Measurements from ENCODE around the gene ATP2A1. TPM values are rescaled to one million over a fixed set of nuclear protein-coding genes. Genes with fewer than 3 reads are reported as not detected.
"Not testable (repeated sequence)": the region's sequence is repeated elsewhere in the genome, so short reads cannot be mapped to it uniquely, and the experiment has no call there.

Gene ATP2A1
- total and polyA plus RNA-seq, 8 donors: 0.12 to 21.7 (median 1.1) TPM; not detected in 2

GRCh38 chr16:28879261-28879840, 1.1 kb downstream of the ATP2A1 start:
- no peak for DNase-seq
- peaks cover 0 to 12% (median 5%) of the 10 kb centered on the region in 4 donors for H3K36me3 ChIP-seq
- H3K27me3 ChIP-seq: peaks cover 0 to 42% (median 10%) of the 10 kb centered on the region in 3 donors
- intact Hi-C loops (cut with DNase I; ENCODE audit: low total_unique reads): no loop called here
- peaks cover 14 to 20% (median 18%) of the 10 kb centered on the region in 4 donors for H3K4me1 ChIP-seq
- TF ChIP-seq EP300 (IDR thresholded peaks at IDR 0.05) (no peak), CTCF (IDR thresholded peaks at IDR 0.05) (no peak), POLR2AphosphoS5 (IDR thresholded peaks at IDR 0.05) (no peak)
- WGBS, 5 donors: 1 to 2% (median 1%) methylated on average over 20 to 27 of the region's 27 CpGs
- H3K27ac ChIP-seq: peak overlapping the region in 3 of 5 donors; percentile 36 to 62 (median 41)
- H3K4me3 ChIP-seq: peak overlapping the region; percentile 64 to 87 (median 69)
- H3K9me3 ChIP-seq: no peaks in the 10 kb centered on the region

- peaks cover 14 to 20% (median 18%) of the 10 kb centered on the region in 4 donors for H3K4me1 ChIP-seq
- H3K4me3 ChIP-seq: peak overlapping the region; percentile 64 to 87 (median 69)
- H3K36me3 ChIP-seq: peaks cover 0 to 5% (median 0%) of the 10 kb centered on the region in 4 donors
- peak in 1 of 3 donors; percentile 7 for TF ChIP-seq POLR2AphosphoS5 (IDR thresholded peaks at IDR 0.05)
- TF ChIP-seq EP300 (IDR thresholded peaks at IDR 0.05): no peak
- no peak for TF ChIP-seq POLR2A (IDR thresholded peaks at IDR 0.05)
- peak in 3 of 7 experiments; percentile 10 to 43 (median 11) for TF ChIP-seq CTCF (IDR thresholded peaks at IDR 0.05)
- 0 to 3% (median 1%) methylated on average over 42 to 66 of the region's 66 CpGs; no CpG with 5 or more reads in 1 of the 5 donors for WGBS, 5 donors
- peak; percentile 89 to 95 for DNase-seq
- H3K27ac ChIP-seq: peak overlapping the region in 3 of 5 donors; percentile 36 to 62 (median 41)
- intact Hi-C loops (cut with DNase I; ENCODE audit: low total_unique reads): loop anchor here (10.0 kb wide), 2 partner anchors 45 to 55 kb away; partner anchors contain the start of gene CD19
- peaks cover 0 to 44% (median 10%) of the 10 kb centered on the region in 3 donors for H3K27me3 ChIP-seq
- no peaks in the 10 kb centered on the region for H3K9me3 ChIP-seq
Observed at GRCh38 chr16:28879841-28880588, 1.7 kb downstream of the ATP2A1 start.

- H3K4me3 ChIP-seq: peak overlapping the region in 3 of 4 donors; percentile 64 to 87 (median 71)
- 7 to 39% (median 23%) methylated on average over 5 to 11 of the region's 11 CpGs for WGBS, 5 donors
- intact Hi-C loops (cut with DNase I; ENCODE audit: low total_unique reads): loop anchor here (10.0 kb wide), 2 partner anchors 46 to 54 kb away; partner anchors contain the start of gene CD19
Observed at GRCh38 chr16:28880589-28880915, 2.3 kb downstream of the ATP2A1 start.

GRCh38 chr16:28880955-28881354, 2.7 kb downstream of the ATP2A1 start:
- WGBS, 5 donors: 73 to 83% (median 77%) methylated on average over 4 of the region's 4 CpGs
- intact Hi-C loops (cut with DNase I; ENCODE audit: low total_unique reads): loop anchor here (10.0 kb wide), 2 partner anchors 46 to 54 kb away; partner anchors contain the start of gene CD19
- Histone ChIP-seq H3K27ac (no peak overlapping the region), H3K9me3 (no peaks in the 10 kb centered on the region), H3K36me3 (no peaks in the 10 kb centered on the region), H3K4me3 (no peak overlapping the region), H3K27me3 (peaks cover 0 to 44% (median 10%) of the 10 kb centered on the region in 3 donors), H3K4me1 (peaks cover 14 to 20% (median 18%) of the 10 kb centered on the region in 4 donors)
- TF ChIP-seq POLR2AphosphoS5 (IDR thresholded peaks at IDR 0.05) (no peak), POLR2A (IDR thresholded peaks at IDR 0.05) (no peak), CTCF (IDR thresholded peaks at IDR 0.05) (no peak), EP300 (IDR thresholded peaks at IDR 0.05) (no peak)
- DNase-seq: no peak

More at GRCh38 chr16:28880589-28880915, 2.3 kb downstream of the ATP2A1 start:
- peaks cover 0 to 44% (median 10%) of the 10 kb centered on the region in 3 donors for H3K27me3 ChIP-seq
- no peaks in the 10 kb centered on the region for H3K9me3 ChIP-seq
- no peak overlapping the region for H3K27ac ChIP-seq
- DNase-seq: no peak
- no peaks in the 10 kb centered on the region for H3K36me3 ChIP-seq
- peaks cover 14 to 20% (median 18%) of the 10 kb centered on the region in 4 donors for H3K4me1 ChIP-seq
- no peak for TF ChIP-seq POLR2A (IDR thresholded peaks at IDR 0.05)

- WGBS, 5 donors: 69 to 89% (median 87%) methylated on average over 4 of the region's 4 CpGs
- Histone ChIP-seq H3K4me1 (peaks cover 14 to 20% (median 18%) of the 10 kb centered on the region in 4 donors), H3K27me3 (peaks cover 0 to 44% (median 10%) of the 10 kb centered on the region in 3 donors)
- H3K4me3 ChIP-seq, H3K27ac ChIP-seq, H3K36me3 ChIP-seq, H3K9me3 ChIP-seq, DNase-seq: not testable (repeated sequence)
- intact Hi-C loops (cut with DNase I; ENCODE audit: low total_unique reads): loop anchor here (10.0 kb wide), 2 partner anchors 47 to 53 kb away; partner anchors contain the start of gene CD19
Observed at GRCh38 chr16:28881565-28881964, 3.3 kb downstream of the ATP2A1 start.
